ENCODE results near the gene TRHDE. TPM values are rescaled to one million over a fixed set of nuclear protein-coding genes. Genes with fewer than 3 reads are reported as not detected.
A peak's percentile ranks its signal among the peaks of the same experiment; 100 is the strongest.

TRHDE gene, protein sequence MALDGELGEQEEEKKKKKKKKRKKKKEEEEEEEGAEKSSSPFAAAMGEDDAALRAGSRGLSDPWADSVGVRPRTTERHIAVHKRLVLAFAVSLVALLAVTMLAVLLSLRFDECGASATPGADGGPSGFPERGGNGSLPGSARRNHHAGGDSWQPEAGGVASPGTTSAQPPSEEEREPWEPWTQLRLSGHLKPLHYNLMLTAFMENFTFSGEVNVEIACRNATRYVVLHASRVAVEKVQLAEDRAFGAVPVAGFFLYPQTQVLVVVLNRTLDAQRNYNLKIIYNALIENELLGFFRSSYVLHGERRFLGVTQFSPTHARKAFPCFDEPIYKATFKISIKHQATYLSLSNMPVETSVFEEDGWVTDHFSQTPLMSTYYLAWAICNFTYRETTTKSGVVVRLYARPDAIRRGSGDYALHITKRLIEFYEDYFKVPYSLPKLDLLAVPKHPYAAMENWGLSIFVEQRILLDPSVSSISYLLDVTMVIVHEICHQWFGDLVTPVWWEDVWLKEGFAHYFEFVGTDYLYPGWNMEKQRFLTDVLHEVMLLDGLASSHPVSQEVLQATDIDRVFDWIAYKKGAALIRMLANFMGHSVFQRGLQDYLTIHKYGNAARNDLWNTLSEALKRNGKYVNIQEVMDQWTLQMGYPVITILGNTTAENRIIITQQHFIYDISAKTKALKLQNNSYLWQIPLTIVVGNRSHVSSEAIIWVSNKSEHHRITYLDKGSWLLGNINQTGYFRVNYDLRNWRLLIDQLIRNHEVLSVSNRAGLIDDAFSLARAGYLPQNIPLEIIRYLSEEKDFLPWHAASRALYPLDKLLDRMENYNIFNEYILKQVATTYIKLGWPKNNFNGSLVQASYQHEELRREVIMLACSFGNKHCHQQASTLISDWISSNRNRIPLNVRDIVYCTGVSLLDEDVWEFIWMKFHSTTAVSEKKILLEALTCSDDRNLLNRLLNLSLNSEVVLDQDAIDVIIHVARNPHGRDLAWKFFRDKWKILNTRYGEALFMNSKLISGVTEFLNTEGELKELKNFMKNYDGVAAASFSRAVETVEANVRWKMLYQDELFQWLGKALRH
- total RNA-seq (18.6 TPM), polyA plus RNA-seq (ENCODE audit: insufficient read depth, low read depth, low replicate concordance) (1.6 TPM)
- long read RNA-seq, donor 1, result 0 reads
- long read RNA-seq, donor 2, full-length matches to known transcripts, result 4 of 4 reads
- long read RNA-seq, donor 2, partial matches to known transcripts, result 0 of 4 reads
- long read RNA-seq, donor 2, other reads (novel, unspliced or antisense), result 0 of 4 reads
- long read RNA-seq, donor 3, full-length matches to known transcripts, result 2 of 12 reads
- long read RNA-seq, donor 3, partial matches to known transcripts, result 5 of 12 reads
- long read RNA-seq, donor 3, other reads (novel, unspliced or antisense), result 5 of 12 reads
- long read RNA-seq, donor 4, full-length matches to known transcripts, result 1 of 1 reads
- long read RNA-seq, donor 4, partial matches to known transcripts, result 0 of 1 reads
- long read RNA-seq, donor 4, other reads (novel, unspliced or antisense), result 0 of 1 reads
- long read RNA-seq, donor 5, result 0 reads
- long read RNA-seq, donor 6, result 0 reads
- long read RNA-seq, donor 7, full-length matches to known transcripts, result 13 of 22 reads
- long read RNA-seq, donor 7, partial matches to known transcripts, result 6 of 22 reads
- long read RNA-seq, donor 7, other reads (novel, unspliced or antisense), result 3 of 22 reads
- long read RNA-seq, donor 8, full-length matches to known transcripts, result 1 of 1 reads
- long read RNA-seq, donor 8, partial matches to known transcripts, result 0 of 1 reads
- long read RNA-seq, donor 8, other reads (novel, unspliced or antisense), result 0 of 1 reads
- long read RNA-seq, donor 9, result 0 reads
- long read RNA-seq, donor 10, full-length matches to known transcripts, result 2 of 28 reads
- long read RNA-seq, donor 10, partial matches to known transcripts, result 26 of 28 reads
- long read RNA-seq, donor 10, other reads (novel, unspliced or antisense), result 0 of 28 reads

- peak; percentile 66 to 81 (median 76) for DNase-seq
- no peaks in the 10 kb centered on the region for H3K36me3 ChIP-seq (ENCODE audit: control insufficient read depth in 2 of 3, insufficient read depth in 3 of 3, low read length in 3 of 3)
- peak within 1 kb of the TSS; percentile 31 to 89 (median 72) for H3K9ac ChIP-seq (ENCODE audit: low read length in 3 of 3)
- H3K27me3 ChIP-seq (ENCODE audit: control insufficient read depth, insufficient read depth, low read length), result peaks cover 5% of the 10 kb centered on the region
- no peak for FAIRE-seq
- H3K4me3 ChIP-seq (ENCODE audit: low read length in 3 of 3), result peak within 1 kb of the TSS; percentile 78 to 82 (median 81)
- intact Hi-C loops (cut with DNase I), result no loop called here
- peak within 1 kb of the TSS; percentile 91 to 93 for H3K27ac ChIP-seq (ENCODE audit: low read depth in 2 of 2, low read length in 2 of 2)
- H3K4me1 ChIP-seq (ENCODE audit: control insufficient read depth in 2 of 3, insufficient read depth in 2 of 3, low read depth in 1 of 3, low read length in 3 of 3), result peaks cover 0 to 5% (median 2%) of the 10 kb centered on the region in 3 donors
- TF ChIP-seq, protein P1, sequence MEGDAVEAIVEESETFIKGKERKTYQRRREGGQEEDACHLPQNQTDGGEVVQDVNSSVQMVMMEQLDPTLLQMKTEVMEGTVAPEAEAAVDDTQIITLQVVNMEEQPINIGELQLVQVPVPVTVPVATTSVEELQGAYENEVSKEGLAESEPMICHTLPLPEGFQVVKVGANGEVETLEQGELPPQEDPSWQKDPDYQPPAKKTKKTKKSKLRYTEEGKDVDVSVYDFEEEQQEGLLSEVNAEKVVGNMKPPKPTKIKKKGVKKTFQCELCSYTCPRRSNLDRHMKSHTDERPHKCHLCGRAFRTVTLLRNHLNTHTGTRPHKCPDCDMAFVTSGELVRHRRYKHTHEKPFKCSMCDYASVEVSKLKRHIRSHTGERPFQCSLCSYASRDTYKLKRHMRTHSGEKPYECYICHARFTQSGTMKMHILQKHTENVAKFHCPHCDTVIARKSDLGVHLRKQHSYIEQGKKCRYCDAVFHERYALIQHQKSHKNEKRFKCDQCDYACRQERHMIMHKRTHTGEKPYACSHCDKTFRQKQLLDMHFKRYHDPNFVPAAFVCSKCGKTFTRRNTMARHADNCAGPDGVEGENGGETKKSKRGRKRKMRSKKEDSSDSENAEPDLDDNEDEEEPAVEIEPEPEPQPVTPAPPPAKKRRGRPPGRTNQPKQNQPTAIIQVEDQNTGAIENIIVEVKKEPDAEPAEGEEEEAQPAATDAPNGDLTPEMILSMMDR (IDR thresholded peaks at IDR 0.05; ENCODE audit: borderline replicate concordance, extremely low read depth, insufficient read depth), result no peak
- no peaks in the 10 kb centered on the region for H3K9me3 ChIP-seq (ENCODE audit: control insufficient read depth in 2 of 3, insufficient read depth in 1 of 3, low read length in 3 of 3)
Measured at GRCh38 chr12:72272091-72272661, at the start of gene TRHDE. TRHDE (plus strand) TSS chr12:72272370; CDS start chr12:72272644, 274 bp downstream.

DNA sequence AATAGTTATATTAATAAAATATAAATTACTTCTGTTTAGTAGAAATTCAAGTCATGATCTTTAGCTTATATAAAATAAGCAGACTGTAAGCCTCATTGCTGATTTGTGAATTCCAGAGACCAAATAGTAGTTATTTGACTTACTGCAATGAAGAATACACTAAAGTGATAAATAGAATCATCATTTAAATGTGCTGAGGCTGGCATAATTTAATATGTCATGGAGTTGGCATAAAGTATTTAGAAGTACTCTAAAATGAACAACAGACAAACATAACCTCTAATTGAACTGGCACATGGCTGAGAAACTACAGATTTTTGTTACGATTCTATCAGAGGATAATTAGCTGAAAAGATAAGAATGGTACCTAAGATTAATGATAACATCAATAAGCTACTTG, 45.7 kb upstream of the TRHDE start:
- Histone ChIP-seq H3K9me3 (ENCODE audit: control insufficient read depth in 2 of 3, insufficient read depth in 1 of 3, low read length in 3 of 3) (no peaks in the 10 kb centered on the region), H3K27me3 (ENCODE audit: control insufficient read depth, insufficient read depth, low read length) (no peaks in the 10 kb centered on the region), H3K27ac (ENCODE audit: low read depth in 2 of 2, low read length in 2 of 2) (no peak overlapping the region), H3K9ac (ENCODE audit: low read length in 3 of 3) (no peak overlapping the region), H3K36me3 (ENCODE audit: control insufficient read depth in 2 of 3, insufficient read depth in 3 of 3, low read length in 3 of 3) (no peaks in the 10 kb centered on the region), H3K4me1 (ENCODE audit: control insufficient read depth in 2 of 3, insufficient read depth in 2 of 3, low read depth in 1 of 3, low read length in 3 of 3) (no peaks in the 10 kb centered on the region), H3K4me3 (ENCODE audit: low read length in 3 of 3) (no peak overlapping the region)
- TF ChIP-seq, protein P1 (IDR thresholded peaks at IDR 0.05; ENCODE audit: borderline replicate concordance, extremely low read depth, insufficient read depth), result no peak
- no peak for DNase-seq
- FAIRE-seq, result no peak
- intact Hi-C loops (cut with DNase I), result no loop called here
